K562 (cell line): ENCODE data around the gene CTXN1. TPM values are rescaled to one million over a fixed set of nuclear protein-coding genes. Genes with fewer than 3 reads are reported as not detected.
A peak's percentile ranks its signal among the peaks of the same experiment; 100 is the strongest.

Experiments
- CBFA2T3 ChIP-seq: fragments of 450-650 bp; IDR thresholded peaks from 2 replicates; pipeline ENCODE4 v1.6.1; 2017
- CBX8 ChIP-seq: fragments of 200-600 bp; sonication (generic); IDR thresholded peaks from 2 replicates; pipeline ENCODE4 v1.6.1; 2012; ENCODE audit warnings: borderline replicate concordance, mixed run types, low read depth, mild to moderate bottlenecking, moderate library complexity, mixed read lengths, low read length, control low read depth, inconsistent platforms; ENCODE audit not compliant: poor library complexity, severe bottlenecking; ENCODE audit errors: extremely low read depth
- CHD4 ChIP-seq: fragments of 200-600 bp; sonication (generic); IDR thresholded peaks from 3 replicates; pipeline ENCODE4 v1.6.1; 2012; ENCODE audit warnings: low read depth, mild to moderate bottlenecking, mixed read lengths, low read length, inconsistent platforms; ENCODE audit not compliant: insufficient read depth, insufficient replicate concordance, poor library complexity, severe bottlenecking
- DLX4 ChIP-seq: fragments of 250-450 bp; sonication (Bioruptor Pico); IDR thresholded peaks from 2 replicates; pipeline ENCODE4 v1.6.1; 2021; ENCODE audit warnings: mild to moderate bottlenecking
- HMG20A ChIP-seq: fragments of 450-650 bp; formaldehyde crosslinking; conservative IDR thresholded peaks from 2 replicates; pipeline ENCODE4 v1.4.0; 2020; ENCODE audit warnings: mild to moderate bottlenecking, mixed read lengths
- JUN ChIP-seq, 2 experiments: sonication (generic) in 1 of 2; formaldehyde crosslinking in 1 of 2; IDR thresholded peaks; 2 replicates each; pipeline versions ENCODE4 v1.6.1 to v1.8.0; 2012 to 2022; ENCODE audit warnings: borderline replicate concordance in 2 of 2, mild to moderate bottlenecking in 2 of 2, improper control_type of control experiment in 1 of 2, low read depth in 1 of 2, low read length in 1 of 2, missing genetic modification reagents in 1 of 2
- KDM2B ChIP-seq: fragments of 250-450 bp; sonication (Bioruptor Pico); IDR thresholded peaks from 2 replicates; pipeline ENCODE4 v1.8.0; 2021; ENCODE audit warnings: mild to moderate bottlenecking, moderate library complexity
- KLF1 ChIP-seq: fragments of 450-650 bp; IDR thresholded peaks from 2 replicates; pipeline ENCODE4 v1.6.1; 2016; ENCODE audit warnings: missing genetic modification characterization, missing compliant biosample characterization
- LCOR ChIP-seq: sonication (generic); formaldehyde crosslinking; IDR thresholded peaks from 2 replicates; pipeline ENCODE4 v1.8.0; 2022; ENCODE audit warnings: mild to moderate bottlenecking, missing genetic modification reagents
- MAFF ChIP-seq: IDR thresholded peaks from 2 replicates; pipeline ENCODE4 v1.6.1; 2012; ENCODE audit warnings: low read length, improper control_type of control experiment
- MCM7 ChIP-seq, 2 experiments: fragments of 450-650 bp; IDR thresholded peaks; 2 replicates each; pipeline ENCODE4 v1.6.1; 2016 to 2018
- NCOA2 ChIP-seq, 2 experiments: fragments of 450-650 bp; IDR thresholded peaks; 2 replicates each; pipeline ENCODE4 v1.6.1; 2018; ENCODE audit warnings: mild to moderate bottlenecking in 2 of 2, moderate library complexity in 1 of 2; ENCODE audit not compliant: partially characterized antibody in 2 of 2
- SOX6 ChIP-seq: fragments of 450-650 bp; IDR thresholded peaks from 2 replicates; pipeline ENCODE4 v1.6.1; 2014; ENCODE audit warnings: mild to moderate bottlenecking
- SREBF2 ChIP-seq: sonication (generic); formaldehyde crosslinking; IDR thresholded peaks from 2 replicates; pipeline ENCODE4 v1.4.0; 2020; ENCODE audit warnings: mild to moderate bottlenecking, missing genetic modification reagents
- STAT5A ChIP-seq: IDR thresholded peaks from 2 replicates; pipeline ENCODE4 v1.6.1; 2012; ENCODE audit warnings: low read length, inconsistent platforms, borderline replicate concordance
- SUPT5H ChIP-seq: fragments of 450-650 bp; IDR thresholded peaks from 2 replicates; pipeline ENCODE4 v1.6.1; 2016
- TAF1 ChIP-seq: IDR thresholded peaks from 2 replicates; pipeline ENCODE4 v1.6.1; 2011; ENCODE audit warnings: mild to moderate bottlenecking, low read length, moderate library complexity; ENCODE audit not compliant: insufficient read depth, control insufficient read depth, severe bottlenecking; ENCODE audit errors: extremely low read depth
- THAP12 ChIP-seq: fragments of 250-450 bp; sonication (Bioruptor Pico); IDR thresholded peaks from 2 replicates; pipeline ENCODE4 v1.9.0; 2021; ENCODE audit warnings: mild to moderate bottlenecking, inconsistent platforms
- XRCC4 ChIP-seq: IDR thresholded peaks from one replicate; pipeline ENCODE4 v1.6.1; 2011; ENCODE audit not compliant: insufficient read depth, insufficient read length; ENCODE audit errors: extremely low read depth
- ZNF197 ChIP-seq: fragments of 200-800 bp; sonication (Bioruptor generic); IDR thresholded peaks from 2 replicates; pipeline ENCODE4 v1.6.1; 2016; ENCODE audit warnings: low read depth, missing genetic modification characterization, missing compliant biosample characterization
- ZNF511 ChIP-seq: sonication (generic); formaldehyde crosslinking; IDR thresholded peaks from 2 replicates; pipeline ENCODE4 v1.8.0; 2022; ENCODE audit warnings: mild to moderate bottlenecking, missing genetic modification reagents
- ZNF561 ChIP-seq: fragments of 450-650 bp; formaldehyde crosslinking; conservative IDR thresholded peaks from 2 replicates; pipeline ENCODE4 v1.4.0; 2020; ENCODE audit warnings: mild to moderate bottlenecking, moderate library complexity
- polyA plus RNA-seq, 8 experiments: library from polyadenylated mRNA; depleted of rRNA in 4 of 8; stranded (reverse) in 5 of 8; unstranded in 3 of 8; fragments of >200 nt; fragmentation: Nextera tagmentation in 2 of 8; fragmentation: Illumina TruSeq in 1 of 8; extraction: Ambion mirVana in 2 of 8; extraction: Trizol in 1 of 8; gene quantifications; 2 replicates each; pipeline versions ENCODE4 v1.2.1 to v1.2.3, GENCODE V29; 2011 to 2014; ENCODE audit warnings: inconsistent platforms in 1 of 8, missing spikeins in 1 of 8
- total RNA-seq, 7 experiments: library from RNA; depleted of rRNA in 6 of 7; stranded (reverse); fragments of >200 nt in 6 of 7; fragmentation: Illumina TruSeq in 2 of 7; extraction: Trizol in 2 of 7; gene quantifications; 2 replicates each; pipeline versions ENCODE4 v1.2.1 to v1.2.3, GENCODE V29; 2011 to 2021; ENCODE audit warnings: low replicate concordance in 1 of 7
- TF ChIP-seq, protein P1 (sequence below): fragments of 250-450 bp; sonication (Bioruptor Pico); IDR thresholded peaks from 2 replicates; pipeline ENCODE4 v1.5.0; 2020; ENCODE audit warnings: mild to moderate bottlenecking

CTXN1 gene
- total and polyA plus RNA-seq, 9 of the 15 experiments (the other 6 are each of a cell fraction or from before 2014, with no cell fraction given): 0.15 to 37.4 (median 1.8) TPM; not detected in 2

GRCh38 chr19:7943444-7944176 lies 17.7 kb upstream of the CTXN1 start, which contains the start of gene TIMM44 (continued):
- TF ChIP-seq SUPT5H (peak; percentile 93), DLX4 (CRISPR knock-in tag) (no peak), CHD4 (no peak), LCOR (peak; percentile 91), SREBF2 (no peak), MCM7 (IDR thresholded peaks at IDR 0.05) (no peak), HMG20A (CRISPR knock-in tag) (0 out of 2 replicates have a peak, but pooled peaks have one; percentile 35), CBFA2T3 (no peak), XRCC4 (no peak), CBX8 (no peak), STAT5A (0 out of 2 replicates have a peak, but pooled peaks have one; percentile 9), ZNF511 (CRISPR knock-in tag) (no peak; the same call in 1 of the 2 replicates), ZNF197 (CRISPR knock-in tag) (no peak), JUN (IDR thresholded peaks at IDR 0.05; ENCODE audit: borderline replicate concordance, low read depth, low read length) (peak; percentile 57; the same call in 1 of the 2 replicates), JUN (CRISPR knock-in tag; IDR thresholded peaks at IDR 0.05; ENCODE audit: borderline replicate concordance) (peak; percentile 92; the same call in 1 of the 2 replicates), MAFF (no peak), SOX6 (no peak), NCOA2 (IDR thresholded peaks at IDR 0.05; ENCODE audit: partially characterized antibody in 2 of 2) (no peak), KLF1 (tag) (no peak), THAP12 (peak; percentile 88), TAF1 (peak; percentile 96), KDM2B (CRISPR knock-in tag) (no peak), ZNF561 (CRISPR knock-in tag) (no peak)
- TF ChIP-seq, protein P1, sequence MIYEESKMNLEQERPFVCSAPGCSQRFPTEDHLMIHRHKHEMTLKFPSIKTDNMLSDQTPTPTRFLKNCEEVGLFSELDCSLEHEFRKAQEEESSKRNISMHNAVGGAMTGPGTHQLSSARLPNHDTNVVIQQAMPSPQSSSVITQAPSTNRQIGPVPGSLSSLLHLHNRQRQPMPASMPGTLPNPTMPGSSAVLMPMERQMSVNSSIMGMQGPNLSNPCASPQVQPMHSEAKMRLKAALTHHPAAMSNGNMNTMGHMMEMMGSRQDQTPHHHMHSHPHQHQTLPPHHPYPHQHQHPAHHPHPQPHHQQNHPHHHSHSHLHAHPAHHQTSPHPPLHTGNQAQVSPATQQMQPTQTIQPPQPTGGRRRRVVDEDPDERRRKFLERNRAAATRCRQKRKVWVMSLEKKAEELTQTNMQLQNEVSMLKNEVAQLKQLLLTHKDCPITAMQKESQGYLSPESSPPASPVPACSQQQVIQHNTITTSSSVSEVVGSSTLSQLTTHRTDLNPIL (CRISPR knock-in tag): no peak
